HL-60 (cell line): ENCODE data around the gene RYR3.

ENCODE experiments used
- CTCF ChIP-seq: IDR thresholded peaks from one replicate; pipeline ENCODE4 v1.5.1; 2011; ENCODE audit warnings: low read length, control low read depth, inconsistent platforms; ENCODE audit not compliant: insufficient read depth
- POLR2AphosphoS5 ChIP-seq: IDR thresholded peaks from 2 replicates; pipeline ENCODE4 v1.6.1; 2012; ENCODE audit warnings: low read depth

GRCh38 chr15:33587773-33588172 lies 277.0 kb downstream of the RYR3 start:
- TF ChIP-seq CTCF (no peak), POLR2AphosphoS5 (no peak)
